HG03442 (cell line): ENCODE data around the gene XBP1.
"Not testable (repeated sequence)": the region's sequence is repeated elsewhere in the genome, so short reads cannot be mapped to it uniquely, and the experiment has no call there.

Experiments used
- ATAC-seq: cut with Tn5 transposase; IDR thresholded peaks from one replicate; pipeline ENCODE4 v1.9.1; 2021; ENCODE audit warnings: mild to moderate bottlenecking, moderate library complexity; ENCODE audit not compliant: unreplicated experiment

Gene XBP1

DNA sequence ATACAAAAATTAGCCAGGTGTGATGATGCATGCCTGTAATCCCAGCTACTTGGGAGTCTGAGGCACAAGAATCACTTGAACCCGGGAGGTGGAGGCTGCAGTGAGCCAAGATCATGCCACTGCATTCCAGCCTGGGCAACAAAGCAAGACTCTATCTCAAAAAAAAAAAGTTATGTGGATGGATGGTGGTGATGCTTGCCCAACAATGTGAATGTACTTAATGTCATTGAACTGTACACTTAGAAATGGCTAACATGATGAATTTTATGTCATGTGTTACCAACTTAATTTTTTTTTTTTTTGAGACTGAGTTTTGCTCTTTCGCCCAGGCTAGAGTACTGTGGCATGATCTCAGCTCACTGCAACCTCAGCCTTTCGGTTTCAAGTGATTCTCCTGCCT, 45.9 kb downstream of the XBP1 start:
- not testable (repeated sequence) for ATAC-seq

GRCh38 chr22:28750471-28750881, 49.9 kb downstream of the XBP1 start:
- no peak for ATAC-seq
